GM19468 (cell line): ENCODE results near the gene OR51A7.
"Not testable (repeated sequence)": the region's sequence is repeated elsewhere in the genome, so short reads cannot be mapped to it uniquely, and the experiment has no call there.

ENCODE experiments used
- ATAC-seq: cut with Tn5 transposase; IDR thresholded peaks from one replicate; pipeline ENCODE4 v1.9.1; 2021; ENCODE audit warnings: mild to moderate bottlenecking, moderate library complexity, moderate number of reproducible peaks; ENCODE audit not compliant: unreplicated experiment; ENCODE audit errors: extremely low read depth

Gene OR51A7, protein sequence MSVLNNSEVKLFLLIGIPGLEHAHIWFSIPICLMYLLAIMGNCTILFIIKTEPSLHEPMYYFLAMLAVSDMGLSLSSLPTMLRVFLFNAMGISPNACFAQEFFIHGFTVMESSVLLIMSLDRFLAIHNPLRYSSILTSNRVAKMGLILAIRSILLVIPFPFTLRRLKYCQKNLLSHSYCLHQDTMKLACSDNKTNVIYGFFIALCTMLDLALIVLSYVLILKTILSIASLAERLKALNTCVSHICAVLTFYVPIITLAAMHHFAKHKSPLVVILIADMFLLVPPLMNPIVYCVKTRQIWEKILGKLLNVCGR

DNA sequence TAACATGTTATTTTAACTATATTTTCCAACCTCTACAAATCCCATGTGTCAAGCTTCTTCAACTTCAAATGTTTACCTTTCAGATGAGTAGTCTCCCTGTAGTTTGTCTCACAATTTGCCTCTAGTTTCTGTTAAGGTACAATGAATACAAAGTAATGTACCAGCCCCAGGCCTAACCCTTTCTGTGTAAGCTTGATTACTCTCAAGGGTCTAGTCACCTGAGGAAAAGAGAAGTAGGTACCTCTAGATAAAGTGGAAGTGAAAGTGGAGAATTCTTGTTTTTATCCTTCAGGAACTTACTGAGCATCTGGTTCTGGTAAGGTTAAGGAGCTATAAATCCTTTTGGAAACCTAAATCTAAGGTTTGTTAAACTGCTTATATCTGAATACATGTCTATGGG, at the start of gene OR51A7:
Gene OR51A7, plus strand, starts transcription at position 300 of the 400 bp plus-strand sequence. CDS start 3,587 bp downstream, outside the sequence.
- ATAC-seq, result no peak

DNA sequence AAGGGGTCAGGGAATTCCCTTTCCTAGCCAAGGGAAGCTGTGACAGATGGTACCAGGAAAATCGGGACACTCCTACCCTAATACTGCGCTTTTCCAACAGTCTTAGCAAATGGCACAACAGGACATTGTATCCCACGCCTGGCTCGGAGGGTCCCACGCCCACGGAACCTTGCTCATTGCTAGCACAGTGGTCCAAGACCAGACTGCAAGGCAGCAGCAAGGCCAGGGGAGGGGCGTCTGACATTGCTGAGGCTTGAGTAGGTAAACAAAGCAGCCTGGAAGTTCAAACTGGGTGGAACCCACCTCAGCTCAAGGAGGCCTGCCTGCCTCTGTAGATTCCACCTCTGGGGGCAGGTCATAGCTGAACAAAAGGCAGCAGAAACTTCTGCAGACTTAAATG, 49.3 kb upstream of the OR51A7 start:
- ATAC-seq, result not testable (repeated sequence)

DNA sequence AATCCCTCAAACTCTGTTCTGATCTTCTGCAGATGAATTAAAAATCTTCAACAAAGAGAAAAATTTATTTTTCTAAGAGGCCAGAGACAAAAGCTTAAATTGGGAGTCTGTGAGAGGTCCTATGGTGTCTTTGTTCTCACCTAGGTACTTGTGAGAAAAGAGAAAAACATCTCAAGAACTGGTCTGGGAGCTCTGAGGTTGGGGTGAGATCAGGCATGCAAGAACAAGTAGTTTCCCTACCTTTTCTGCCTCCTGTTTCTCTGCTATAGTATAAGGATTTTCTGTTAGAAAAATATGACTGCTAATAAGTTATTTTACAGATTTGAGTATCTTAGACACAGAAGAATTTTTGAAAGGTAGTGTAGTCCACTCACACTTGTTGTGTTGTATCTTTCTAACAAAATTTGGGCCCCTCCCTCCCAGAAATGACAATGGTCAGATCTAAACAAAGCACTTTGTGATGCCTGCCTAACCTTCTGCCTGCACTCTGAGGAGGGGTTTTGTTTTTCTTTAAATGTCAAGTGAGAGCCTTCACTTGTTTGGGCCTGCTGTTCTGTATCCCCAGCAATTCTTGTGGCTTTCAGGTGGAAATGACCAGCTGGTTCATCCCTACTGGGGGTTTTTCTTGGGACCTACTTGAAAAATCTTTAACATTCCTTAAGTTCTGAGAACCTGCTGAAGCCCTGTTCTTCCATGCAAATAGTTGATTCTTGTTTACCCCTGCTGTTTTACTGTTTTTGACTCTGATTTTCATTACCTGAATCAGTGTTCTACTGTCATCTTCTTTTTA, 40.9 kb upstream of the OR51A7 start:
- no peak for ATAC-seq

DNA sequence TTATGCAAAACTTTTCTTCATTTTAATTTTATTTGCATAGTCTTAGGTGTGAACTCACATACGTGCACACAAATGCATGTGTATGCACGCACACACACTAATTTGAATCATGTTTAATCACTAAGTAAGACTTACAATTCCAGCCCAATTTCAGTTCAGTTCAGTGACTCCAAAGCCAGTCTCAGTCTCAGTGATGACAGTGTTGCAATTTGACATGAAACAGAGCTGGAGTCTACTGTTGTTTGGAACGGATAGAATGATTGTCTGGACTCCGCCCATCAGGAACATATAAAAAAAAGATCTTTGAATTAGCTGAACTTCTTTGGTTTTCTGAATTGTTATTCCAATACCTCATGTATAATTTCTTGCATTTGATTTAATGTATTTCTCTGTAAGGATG, 39.7 kb upstream of the OR51A7 start:
- no peak for ATAC-seq

DNA sequence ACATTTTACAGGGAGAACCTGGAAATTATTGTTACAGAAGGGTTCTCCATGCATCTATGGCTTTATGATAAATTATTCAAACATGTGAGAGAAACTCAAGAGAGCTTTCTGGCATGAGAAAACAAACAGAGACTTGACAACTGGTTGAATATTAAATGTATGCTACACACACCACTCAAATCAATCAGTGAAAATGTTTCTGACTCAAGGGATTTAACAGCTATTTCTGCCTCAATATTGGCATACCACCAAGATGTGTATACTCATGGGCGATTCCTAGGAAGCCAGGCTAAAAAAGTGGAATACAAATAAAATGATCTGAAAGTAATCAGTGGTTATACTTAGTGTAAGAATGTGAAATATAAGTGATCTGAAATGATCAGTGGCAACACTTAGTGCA, 37.7 kb upstream of the OR51A7 start:
- ATAC-seq, result no peak

DNA sequence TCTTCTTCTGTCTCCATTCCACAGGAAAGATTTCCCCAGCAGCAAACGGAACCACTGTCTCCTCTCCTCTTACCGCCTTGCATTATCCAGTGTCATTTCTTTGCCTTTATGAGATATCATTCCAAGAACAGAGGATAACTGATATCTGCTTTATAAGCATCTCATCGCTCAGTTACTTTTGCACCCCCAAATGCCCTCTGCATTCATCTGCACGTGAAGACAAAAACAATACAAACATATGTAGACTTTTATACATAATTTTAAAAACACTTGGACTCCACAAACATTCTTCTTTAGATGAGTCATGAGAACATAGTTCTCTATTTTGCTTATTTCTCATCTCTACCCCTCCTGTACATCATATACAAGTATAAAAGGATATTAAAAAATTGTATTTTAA, 22.4 kb upstream of the OR51A7 start:
- ATAC-seq, result no peak

DNA sequence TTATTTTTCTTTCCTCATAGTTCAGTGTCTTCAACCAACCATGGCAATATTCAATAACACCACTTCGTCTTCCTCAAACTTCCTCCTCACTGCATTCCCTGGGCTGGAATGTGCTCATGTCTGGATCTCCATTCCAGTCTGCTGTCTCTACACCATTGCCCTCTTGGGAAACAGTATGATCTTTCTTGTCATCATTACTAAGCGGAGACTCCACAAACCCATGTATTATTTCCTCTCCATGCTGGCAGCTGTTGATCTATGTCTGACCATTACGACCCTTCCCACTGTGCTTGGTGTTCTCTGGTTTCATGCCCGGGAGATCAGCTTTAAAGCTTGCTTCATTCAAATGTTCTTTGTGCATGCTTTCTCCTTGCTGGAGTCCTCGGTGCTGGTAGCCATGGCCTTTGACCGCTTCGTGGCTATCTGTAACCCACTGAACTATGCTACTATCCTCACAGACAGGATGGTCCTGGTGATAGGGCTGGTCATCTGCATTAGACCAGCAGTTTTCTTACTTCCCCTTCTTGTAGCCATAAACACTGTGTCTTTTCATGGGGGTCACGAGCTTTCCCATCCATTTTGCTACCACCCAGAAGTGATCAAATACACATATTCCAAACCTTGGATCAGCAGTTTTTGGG, 21.6 kb upstream of the OR51A7 start, which contains the start of gene OR51T1:
Gene OR51T1, plus strand, starts transcription at position 41 of the 641 bp plus-strand sequence. Its CDS starts 0 bp downstream, at position 41.
- no peak for ATAC-seq

DNA sequence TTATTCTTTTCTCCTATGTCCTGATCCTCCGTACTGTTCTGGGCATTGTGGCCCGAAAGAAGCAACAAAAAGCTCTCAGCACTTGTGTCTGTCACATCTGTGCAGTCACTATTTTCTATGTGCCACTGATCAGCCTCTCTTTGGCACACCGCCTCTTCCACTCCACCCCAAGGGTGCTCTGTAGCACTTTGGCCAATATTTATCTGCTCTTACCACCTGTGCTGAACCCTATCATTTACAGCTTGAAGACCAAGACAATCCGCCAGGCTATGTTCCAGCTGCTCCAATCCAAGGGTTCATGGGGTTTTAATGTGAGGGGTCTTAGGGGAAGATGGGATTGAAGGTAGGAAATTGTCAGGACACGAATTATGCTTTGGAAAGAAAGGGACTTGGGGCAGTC, 21.0 kb upstream of the OR51A7 start:
- ATAC-seq, result no peak

DNA sequence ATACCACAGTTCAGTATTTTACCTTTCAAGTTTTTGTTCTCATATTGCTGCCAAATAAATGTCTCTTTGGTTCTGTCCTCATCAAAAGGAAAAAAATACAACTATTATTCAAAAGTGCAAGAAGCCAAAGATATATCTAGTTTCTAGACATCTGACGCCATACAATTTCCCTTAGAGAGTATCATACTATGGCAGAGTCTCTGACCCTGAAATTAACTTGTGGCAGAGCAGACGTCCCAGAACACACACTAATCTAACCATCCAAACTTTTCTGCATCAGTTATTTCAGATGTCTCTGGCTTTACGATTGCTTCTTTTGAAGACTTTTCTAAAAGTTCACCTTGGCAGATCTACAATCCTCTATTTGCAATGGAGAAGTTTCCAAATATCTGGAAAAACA, 19.2 kb upstream of the OR51A7 start:
- no peak for ATAC-seq

DNA sequence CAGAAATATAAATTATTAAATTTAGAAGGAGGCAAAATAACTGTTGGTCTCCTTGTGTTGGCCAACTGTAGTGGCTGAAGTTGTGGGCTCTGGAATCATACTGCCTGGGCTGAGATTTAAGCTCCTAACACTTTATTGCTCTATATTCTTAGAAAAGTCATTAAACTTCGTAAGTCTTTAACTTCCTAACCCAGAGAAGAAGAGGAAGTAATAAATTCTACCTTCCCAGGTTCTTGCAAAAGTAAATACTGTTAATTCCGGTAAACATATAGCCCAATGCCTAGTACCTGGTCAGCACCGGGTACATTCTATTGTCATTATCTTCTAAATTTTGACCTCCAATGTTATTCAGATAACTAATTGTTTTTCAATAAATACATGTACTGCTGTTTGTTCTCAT, 17.4 kb upstream of the OR51A7 start:
- ATAC-seq, result no peak

DNA sequence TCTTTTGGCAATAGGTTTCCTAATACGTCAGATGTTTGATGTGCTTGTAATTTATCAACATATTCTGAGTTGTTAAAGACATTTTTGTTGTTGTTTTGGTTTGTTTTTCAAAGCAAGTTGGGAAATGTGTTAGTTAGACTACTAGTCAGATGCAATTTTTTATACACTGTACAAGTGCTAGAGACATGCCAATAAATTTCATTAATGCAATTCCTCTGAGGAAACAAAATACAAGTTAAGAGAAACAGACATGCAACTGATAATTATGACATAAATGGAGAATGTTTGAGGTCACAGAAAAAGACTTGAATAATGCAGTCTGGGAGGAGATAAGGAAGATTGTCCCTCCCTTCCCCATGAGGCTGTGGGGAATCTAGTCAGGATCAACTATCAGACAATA, 16.0 kb upstream of the OR51A7 start:
- ATAC-seq, result no peak

DNA sequence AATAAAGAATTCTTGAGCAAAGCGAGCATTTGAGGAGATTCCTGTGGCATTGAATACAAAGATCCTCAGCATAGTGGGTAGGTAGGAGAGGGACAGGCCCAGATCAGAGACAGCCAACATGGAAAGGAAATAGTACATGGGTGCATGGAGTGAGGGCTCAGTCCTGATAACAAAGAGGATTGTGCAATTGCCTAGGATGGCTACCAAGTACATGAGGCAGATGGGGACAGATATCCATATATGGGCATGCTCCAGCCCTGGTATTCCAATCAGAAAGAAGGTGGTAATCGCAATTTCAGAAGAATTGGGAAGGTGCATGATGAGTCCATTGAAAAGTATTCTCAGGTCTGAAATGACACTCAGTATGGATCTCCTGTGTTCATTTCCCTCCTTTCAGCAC, 13.3 kb upstream of the OR51A7 start:
- ATAC-seq, result no peak

DNA sequence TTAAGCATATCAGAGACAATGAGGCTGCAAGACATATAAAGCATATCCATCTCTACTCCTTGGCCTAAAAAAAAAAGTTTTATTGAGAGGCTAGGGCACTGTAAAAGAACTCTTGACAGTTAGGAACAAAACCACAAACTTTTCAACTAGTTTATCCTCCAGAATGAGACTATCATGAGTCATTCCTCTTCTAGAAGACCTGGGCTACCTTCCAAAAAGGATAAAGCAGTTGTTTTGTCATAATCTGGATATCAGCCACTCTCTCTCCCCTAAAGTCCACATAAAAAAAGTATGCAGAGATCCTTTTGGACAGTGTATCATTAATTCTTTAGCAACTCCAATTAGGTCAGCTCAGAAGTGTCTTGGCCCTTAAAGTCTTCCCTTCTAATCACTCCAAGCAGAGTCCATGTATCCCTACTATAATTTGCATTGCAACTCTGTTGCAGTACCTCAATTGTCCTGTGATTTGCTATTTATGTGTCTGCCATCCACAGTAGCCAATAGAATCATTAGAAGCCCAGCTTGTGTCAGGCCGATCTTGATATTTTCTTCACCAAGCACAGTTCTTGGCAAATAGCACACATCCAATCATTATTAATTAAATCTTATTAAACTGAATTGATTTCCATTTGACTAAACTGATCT, 11.5 kb upstream of the OR51A7 start:
- no peak for ATAC-seq

DNA sequence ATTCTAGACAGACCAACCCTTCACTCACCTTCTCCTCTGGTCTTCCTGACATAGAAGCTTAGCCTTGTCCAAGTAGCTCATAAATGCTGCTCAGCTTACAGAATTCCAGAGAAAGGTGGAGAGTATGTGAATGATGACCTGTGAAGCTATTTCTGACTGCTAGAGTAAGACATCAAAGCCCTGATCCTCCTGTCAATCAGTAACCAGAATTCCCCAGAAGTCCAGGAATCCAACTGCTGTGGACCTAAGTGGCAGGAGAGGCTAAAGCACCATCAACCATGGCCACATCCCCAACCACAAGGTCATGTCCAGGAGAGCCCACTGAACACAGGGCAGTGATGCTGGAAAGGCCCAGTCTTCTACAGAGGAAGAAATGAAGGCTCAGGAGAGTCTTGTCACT, 13.0 kb downstream of the OR51A7 start:
- ATAC-seq, result no peak

DNA sequence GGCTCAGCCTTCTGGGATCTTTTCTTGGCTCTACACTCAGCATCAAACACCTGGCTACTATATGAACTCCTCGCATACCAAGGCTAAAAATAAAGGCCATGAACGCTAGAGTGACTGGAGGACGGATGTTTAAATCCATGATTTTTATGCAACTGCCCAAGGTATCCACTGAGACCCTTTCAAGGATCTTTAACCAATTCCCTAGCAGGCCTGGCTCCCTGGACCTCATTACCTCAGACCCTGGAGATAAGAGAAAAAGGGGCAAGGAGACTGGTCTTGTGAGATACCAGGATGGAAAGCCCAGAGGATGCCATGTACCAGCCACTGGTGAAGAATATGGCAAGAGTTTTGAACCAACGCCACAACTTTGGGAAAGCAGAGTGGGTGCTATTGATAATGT, 15.7 kb downstream of the OR51A7 start, which contains the start of gene OR51G2:
Gene OR51G2, minus strand, starts transcription at position 101 of the 400 bp plus-strand sequence. CDS start 3,687 bp downstream, outside the sequence.
- ATAC-seq, result no peak

DNA sequence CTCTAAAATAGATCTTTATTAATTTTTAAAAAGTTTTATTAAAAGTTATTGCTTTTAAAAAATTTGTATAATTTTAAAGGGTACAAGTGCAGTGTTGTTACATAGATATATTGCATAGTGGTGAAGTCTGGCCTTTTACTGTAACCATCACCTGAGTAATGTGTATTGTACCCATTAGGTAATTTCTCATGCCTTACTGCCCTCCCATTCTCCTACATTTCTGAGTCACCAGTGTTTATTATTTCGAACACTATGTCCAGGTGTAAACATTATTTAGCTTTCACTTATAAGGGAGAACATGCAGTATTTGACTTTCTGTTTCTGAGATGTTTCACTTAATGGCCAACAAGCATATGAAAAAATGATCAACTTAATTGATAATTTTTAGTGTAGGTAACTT, 18.2 kb downstream of the OR51A7 start:
- no peak for ATAC-seq

DNA sequence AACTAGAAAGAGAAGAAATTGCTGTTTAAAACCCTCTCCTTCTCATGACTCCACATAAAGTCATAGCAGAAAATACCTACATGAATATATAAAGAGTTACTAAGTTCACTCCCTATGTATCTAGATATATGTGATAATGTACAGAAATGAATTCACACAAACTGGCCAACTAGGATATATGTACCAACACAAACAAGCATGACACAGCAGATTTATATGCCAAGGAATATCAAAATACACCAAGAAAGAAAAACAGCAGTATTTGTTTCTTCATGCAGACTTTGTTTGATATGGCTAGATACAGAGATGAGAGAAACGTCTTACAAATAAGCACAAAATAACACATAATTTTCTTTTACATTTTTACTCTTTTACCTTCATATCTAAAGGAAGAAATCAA, 18.7 kb downstream of the OR51A7 start:
- ATAC-seq, result no peak

DNA sequence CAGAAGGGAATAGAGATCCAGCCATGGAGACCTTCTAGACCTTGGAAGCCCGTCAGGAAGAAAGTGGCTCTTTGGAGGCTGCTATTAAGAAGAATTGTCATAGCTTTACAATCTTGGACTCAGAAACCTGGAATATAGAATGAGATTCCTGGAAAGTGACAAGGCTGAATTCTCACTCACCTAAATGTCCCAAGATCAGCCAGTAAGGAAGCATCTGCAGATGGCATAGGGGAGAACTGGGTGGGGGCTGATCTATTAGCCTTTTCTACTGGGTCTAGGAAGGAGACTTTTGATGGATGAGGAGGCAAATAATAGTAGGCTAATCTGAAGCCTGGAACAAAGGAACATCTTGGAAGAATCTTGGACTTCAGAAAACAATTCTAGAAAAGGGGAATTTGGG, 20.7 kb downstream of the OR51A7 start, which contains the start of gene OR51G1:
Gene OR51G1, minus strand, starts transcription at position 101 of the 400 bp plus-strand sequence. Its CDS starts 0 bp downstream, at position 101.
- no peak for ATAC-seq

DNA sequence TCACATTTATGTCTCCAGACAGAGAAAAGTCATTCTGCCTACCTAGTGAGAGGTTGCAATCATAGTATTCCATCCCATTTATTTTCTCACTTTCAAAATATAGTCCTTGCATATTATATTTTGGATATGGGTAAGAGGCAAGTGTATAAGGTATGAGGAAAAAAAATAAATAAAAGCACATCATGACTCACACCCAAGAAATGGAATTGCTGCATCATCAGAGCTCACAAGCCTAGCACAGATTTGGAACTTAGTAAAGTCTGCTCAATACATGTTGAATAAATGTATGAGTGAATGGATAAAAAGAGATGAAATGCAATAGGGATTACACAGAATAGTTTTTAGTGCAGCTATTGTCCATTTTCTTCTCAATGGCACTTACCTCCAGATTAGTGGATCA, 23.0 kb downstream of the OR51A7 start:
- ATAC-seq, result no peak

DNA sequence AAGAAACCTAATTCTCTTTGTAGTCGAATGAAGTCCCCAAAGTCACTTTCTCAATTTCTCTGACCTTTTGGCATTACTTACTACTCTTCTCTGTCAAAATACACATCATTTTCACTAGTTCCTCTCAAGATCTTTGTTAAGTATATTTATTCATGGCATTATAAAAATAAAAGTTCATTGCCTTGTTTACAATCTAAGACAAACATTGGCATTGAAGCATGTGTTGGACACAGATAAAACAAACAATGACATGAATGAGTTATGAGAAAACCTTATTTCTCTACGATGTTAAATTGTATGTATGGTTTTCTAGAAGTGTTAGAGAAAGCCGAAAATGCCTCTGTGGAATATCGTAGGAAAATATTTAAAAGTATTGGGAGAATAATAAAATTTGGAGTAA, 29.2 kb downstream of the OR51A7 start:
- no peak for ATAC-seq
